T-helper 2 cell treated with Interferon-gamma antibody and Interleukin-4, amounts not matched to agents 5 μg/mL and 100 μg/mL, for 36 hours (primary cell): ENCODE results near the gene TMEM62.

Experiments
- DNase-seq: peaks from one replicate; pipeline ENCODE4 v3.0.0; 2021; ENCODE audit warnings: low spot score
- H3K27ac Mint-ChIP-seq: one replicate; pipeline ENCODE4 v1.8.0; 2021; ENCODE audit warnings: mild to moderate bottlenecking, mixed read lengths
- H3K27me3 Mint-ChIP-seq: one replicate; pipeline ENCODE4 v1.8.0; 2021; ENCODE audit warnings: low read depth, mixed read lengths
- H3K36me3 Mint-ChIP-seq: one replicate; pipeline ENCODE4 v1.8.0; 2021; ENCODE audit warnings: low read depth, mixed read lengths
- H3K4me1 Mint-ChIP-seq: one replicate; pipeline ENCODE4 v1.8.0; 2021; ENCODE audit warnings: low read depth, mixed read lengths
- H3K4me3 Mint-ChIP-seq: one replicate; pipeline ENCODE4 v1.8.0; 2022; ENCODE audit warnings: mild to moderate bottlenecking, moderate library complexity, mixed read lengths
- H3K9me3 Mint-ChIP-seq: one replicate; pipeline ENCODE4 v1.8.0; 2021; ENCODE audit warnings: mixed read lengths

TMEM62 gene

GRCh38 chr15:43133430-43134156 is at the start of gene TMEM62:
TSS of gene TMEM62 (plus strand) at chr15:43133586. CDS start at chr15:43133803, 217 bp downstream.
- DNase-seq = peak; percentile 68
- peaks cover 20% of the 10 kb centered on the region for H3K36me3 Mint-ChIP-seq
- H3K9me3 Mint-ChIP-seq = peaks cover 10% of the 10 kb centered on the region
- peak within 1 kb of the TSS; percentile 93 for H3K4me3 Mint-ChIP-seq
- H3K4me1 Mint-ChIP-seq = peaks cover 28% of the 10 kb centered on the region
- peak within 1 kb of the TSS; percentile 86 for H3K27ac Mint-ChIP-seq
- H3K27me3 Mint-ChIP-seq = peaks cover 19% of the 10 kb centered on the region

GRCh38 chr15:43085921-43086320 is 47.5 kb upstream of the TMEM62 start:
- H3K27ac Mint-ChIP-seq = no peak overlapping the region
- H3K4me3 Mint-ChIP-seq = no peak overlapping the region
- peaks cover 35% of the 10 kb centered on the region for H3K36me3 Mint-ChIP-seq
- no peak for DNase-seq
- no peaks in the 10 kb centered on the region for H3K27me3 Mint-ChIP-seq
- peaks cover 13% of the 10 kb centered on the region for H3K4me1 Mint-ChIP-seq
- no peaks in the 10 kb centered on the region for H3K9me3 Mint-ChIP-seq

GRCh38 chr15:43086551-43086950 is 46.8 kb upstream of the TMEM62 start:
- Mint-ChIP-seq H3K36me3 (peaks cover 35% of the 10 kb centered on the region), H3K4me1 (peaks cover 13% of the 10 kb centered on the region), H3K9me3 (no peaks in the 10 kb centered on the region), H3K27ac (no peak overlapping the region), H3K27me3 (no peaks in the 10 kb centered on the region), H3K4me3 (no peak overlapping the region)
- no peak for DNase-seq

- H3K4me3 Mint-ChIP-seq = no peak overlapping the region
- no peak for DNase-seq
- no peaks in the 10 kb centered on the region for H3K9me3 Mint-ChIP-seq
- H3K36me3 Mint-ChIP-seq = peaks cover 27% of the 10 kb centered on the region
- H3K27ac Mint-ChIP-seq = no peak overlapping the region
- no peaks in the 10 kb centered on the region for H3K27me3 Mint-ChIP-seq
- H3K4me1 Mint-ChIP-seq = peaks cover 21% of the 10 kb centered on the region
These were observed 41.5 kb upstream of the TMEM62 start for GRCh38 chr15:43091859-43092258.

- Mint-ChIP-seq H3K27me3 (no peaks in the 10 kb centered on the region), H3K4me1 (peaks cover 27% of the 10 kb centered on the region), H3K36me3 (peaks cover 33% of the 10 kb centered on the region), H3K4me3 (no peak overlapping the region), H3K9me3 (no peaks in the 10 kb centered on the region), H3K27ac (no peak overlapping the region)
- DNase-seq = no peak
These were observed 40.4 kb upstream of the TMEM62 start for GRCh38 chr15:43093026-43093425.

- Mint-ChIP-seq H3K4me1 (peaks cover 28% of the 10 kb centered on the region), H3K27ac (no peak overlapping the region), H3K9me3 (no peaks in the 10 kb centered on the region)
These were observed 38.9 kb upstream of the TMEM62 start for GRCh38 chr15:43094416-43095030.

GRCh38 chr15:43095243-43095642 is 38.1 kb upstream of the TMEM62 start:
- peaks cover 27% of the 10 kb centered on the region for H3K4me1 Mint-ChIP-seq
- no peak overlapping the region for H3K4me3 Mint-ChIP-seq
- no peak for DNase-seq
- peaks cover 33% of the 10 kb centered on the region for H3K36me3 Mint-ChIP-seq
- H3K9me3 Mint-ChIP-seq = no peaks in the 10 kb centered on the region
- no peak overlapping the region for H3K27ac Mint-ChIP-seq
- no peaks in the 10 kb centered on the region for H3K27me3 Mint-ChIP-seq

More at GRCh38 chr15:43094416-43095030, 38.9 kb upstream of the TMEM62 start:
- H3K4me3 Mint-ChIP-seq = no peak overlapping the region
- H3K36me3 Mint-ChIP-seq = peaks cover 32% of the 10 kb centered on the region
- no peak for DNase-seq
- H3K27me3 Mint-ChIP-seq = no peaks in the 10 kb centered on the region

- peaks cover 26% of the 10 kb centered on the region for H3K4me1 Mint-ChIP-seq
- DNase-seq = no peak
- H3K27ac Mint-ChIP-seq = no peak overlapping the region
- H3K4me3 Mint-ChIP-seq = no peak overlapping the region
- peaks cover 36% of the 10 kb centered on the region for H3K36me3 Mint-ChIP-seq
- no peaks in the 10 kb centered on the region for H3K9me3 Mint-ChIP-seq
- H3K27me3 Mint-ChIP-seq = no peaks in the 10 kb centered on the region
These were observed 37.6 kb upstream of the TMEM62 start for GRCh38 chr15:43095708-43096347.

GRCh38 chr15:43096411-43096810 is 37.0 kb upstream of the TMEM62 start:
- no peaks in the 10 kb centered on the region for H3K9me3 Mint-ChIP-seq

GRCh38 chr15:43099105-43099845 is 34.1 kb upstream of the TMEM62 start:
- Mint-ChIP-seq H3K36me3 (peaks cover 54% of the 10 kb centered on the region), H3K4me1 (peaks cover 53% of the 10 kb centered on the region), H3K4me3 (no peak overlapping the region), H3K9me3 (no peaks in the 10 kb centered on the region), H3K27ac (no peak overlapping the region), H3K27me3 (no peaks in the 10 kb centered on the region)
- no peak for DNase-seq

More at GRCh38 chr15:43096411-43096810, 37.0 kb upstream of the TMEM62 start:
- H3K36me3 Mint-ChIP-seq = peaks cover 42% of the 10 kb centered on the region
- H3K4me1 Mint-ChIP-seq = peaks cover 32% of the 10 kb centered on the region
- H3K27ac Mint-ChIP-seq = no peak overlapping the region
- H3K27me3 Mint-ChIP-seq = no peaks in the 10 kb centered on the region
- no peak overlapping the region for H3K4me3 Mint-ChIP-seq
- DNase-seq = no peak

GRCh38 chr15:43100971-43101370 is 32.4 kb upstream of the TMEM62 start:
- Mint-ChIP-seq H3K4me1 (peaks cover 49% of the 10 kb centered on the region), H3K4me3 (no peak overlapping the region), H3K36me3 (peaks cover 53% of the 10 kb centered on the region), H3K27ac (peak overlapping the region; percentile 40), H3K27me3 (no peaks in the 10 kb centered on the region), H3K9me3 (no peaks in the 10 kb centered on the region)
- DNase-seq = no peak

GRCh38 chr15:43102187-43102586 is 31.2 kb upstream of the TMEM62 start:
- Mint-ChIP-seq H3K36me3 (peaks cover 46% of the 10 kb centered on the region), H3K9me3 (no peaks in the 10 kb centered on the region)

GRCh38 chr15:43103907-43104306 is 29.5 kb upstream of the TMEM62 start:
- Mint-ChIP-seq H3K9me3 (no peaks in the 10 kb centered on the region), H3K27ac (no peak overlapping the region), H3K4me1 (peaks cover 48% of the 10 kb centered on the region), H3K27me3 (no peaks in the 10 kb centered on the region), H3K4me3 (peak overlapping the region; percentile 56), H3K36me3 (peaks cover 41% of the 10 kb centered on the region)
- DNase-seq = no peak

More at GRCh38 chr15:43102187-43102586, 31.2 kb upstream of the TMEM62 start:
- Mint-ChIP-seq H3K4me1 (peaks cover 51% of the 10 kb centered on the region), H3K4me3 (no peak overlapping the region), H3K27ac (no peak overlapping the region), H3K27me3 (no peaks in the 10 kb centered on the region)
- no peak for DNase-seq
